Stimulated activated CD8-positive, alpha-beta memory T cell treated with anti-CD3 and anti-CD28 coated beads, Interleukin-12 subunit alpha, Interleukin-12 subunit beta, amount 100 ng/mL, for 24 hours (primary cell): ENCODE measurements around the gene TRABD.

Experiments used
- DNase-seq: peaks from one replicate; pipeline ENCODE4 v3.0.0-alpha.2; 2020; ENCODE audit errors: extremely low read depth

TRABD gene

GRCh38 chr22:50186761-50187523, 1.2 kb downstream of the TRABD start:
- DNase-seq: no peak

GRCh38 chr22:50188356-50188755, 2.6 kb downstream of the TRABD start:
- no peak for DNase-seq

- no peak for DNase-seq
Observed at GRCh38 chr22:50189184-50189848, 3.6 kb downstream of the TRABD start.

GRCh38 chr22:50189849-50190181, 4.1 kb downstream of the TRABD start:
- DNase-seq: no peak

- peak; percentile 35 for DNase-seq
Observed at GRCh38 chr22:50190182-50190940, 4.6 kb downstream of the TRABD start.

- peak; percentile 40 for DNase-seq
Observed at GRCh38 chr22:50190941-50191741, 5.4 kb downstream of the TRABD start.

GRCh38 chr22:50192436-50193204, 6.9 kb downstream of the TRABD start:
- DNase-seq: no peak

GRCh38 chr22:50193621-50194020, 7.9 kb downstream of the TRABD start:
- no peak for DNase-seq

- no peak for DNase-seq
Observed at GRCh38 chr22:50194037-50194805, 8.5 kb downstream of the TRABD start.

- DNase-seq: no peak
Observed at GRCh38 chr22:50196256-50196655, 10.5 kb downstream of the TRABD start.

GRCh38 chr22:50197000-50197800, 11.5 kb downstream of the TRABD start:
- DNase-seq: no peak

GRCh38 chr22:50197856-50198623, 12.3 kb downstream of the TRABD start:
- no peak for DNase-seq

- no peak for DNase-seq
Observed at GRCh38 chr22:50198624-50199017, 12.9 kb downstream of the TRABD start.

- DNase-seq: no peak
Observed at GRCh38 chr22:50199251-50199721, 13.6 kb downstream of the TRABD start.

GRCh38 chr22:50199829-50200460, 14.2 kb downstream of the TRABD start:
- DNase-seq: no peak

GRCh38 chr22:50200461-50201190, 14.9 kb downstream of the TRABD start, which contains the start of gene SELENOO:
Gene SELENOO, plus strand, starts transcription at chr22:50201011. Its CDS starts 26 bp downstream, at chr22:50201037.
- peak; percentile 80 for DNase-seq
